ENCODE results near the gene LKAAEAR1. TPM values are rescaled to one million over a fixed set of nuclear protein-coding genes. Genes with fewer than 3 reads are reported as not detected.
"Not testable (repeated sequence)": the region's sequence is repeated elsewhere in the genome, so short reads cannot be mapped to it uniquely, and the experiment has no call there.

The LKAAEAR1 gene
- total RNA-seq, 1 donor from 2014 or later: 0.31 TPM

- Mint-ChIP-seq H3K27me3 (no peaks in the 10 kb centered on the region), H3K4me3 (no peak overlapping the region), H3K4me1 (peaks cover 18% of the 10 kb centered on the region), H3K9me3 (peaks cover 3% of the 10 kb centered on the region), H3K27ac (no peak overlapping the region), H3K36me3 (ENCODE audit: low read depth) (peaks cover 8% of the 10 kb centered on the region)
- CTCF ChIA-PET: no interaction called here
- intact Hi-C loops (cut with micrococcal nuclease): no loop called here
- no peak for TF ChIP-seq CTCF (IDR thresholded peaks at IDR 0.05)
- POLR2A ChIA-PET: interaction anchor here (0.6 kb wide), 1 partner anchor 13 kb away, joined by 15 read pairs; the partner anchor contains the start of gene OPRL1
- DNase-seq (no peak), ATAC-seq (ENCODE audit: low read depth) (peak; percentile 18)
These were observed 8.9 kb upstream of the LKAAEAR1 start for GRCh38 chr20:64093013-64093503.

GRCh38 chr20:64092258-64093012, 8.2 kb upstream of the LKAAEAR1 start:
- peaks cover 18% of the 10 kb centered on the region for H3K4me1 Mint-ChIP-seq
- TF ChIP-seq CTCF (IDR thresholded peaks at IDR 0.05): no peak
- H3K9me3 Mint-ChIP-seq: peaks cover 3% of the 10 kb centered on the region
- H3K27me3 Mint-ChIP-seq: no peaks in the 10 kb centered on the region
- DNase-seq (no peak), ATAC-seq (ENCODE audit: low read depth) (no peak)
- H3K4me3 Mint-ChIP-seq: no peak overlapping the region
- no peak overlapping the region for H3K27ac Mint-ChIP-seq
- CTCF ChIA-PET: no interaction called here
- POLR2A ChIA-PET: interaction anchor here (0.8 to 1.0 kb wide), 2 partner anchors 50 to 103 kb away, joined by 3 read pairs; no protein-coding TSS in a partner anchor
- H3K36me3 Mint-ChIP-seq (ENCODE audit: low read depth): peaks cover 6% of the 10 kb centered on the region
- intact Hi-C loops (cut with micrococcal nuclease): no loop called here

- Mint-ChIP-seq H3K9me3 (peaks cover under 1% of the 10 kb centered on the region), H3K36me3 (ENCODE audit: low read depth) (peaks cover 4% of the 10 kb centered on the region), H3K27ac (no peak overlapping the region), H3K27me3 (no peaks in the 10 kb centered on the region), H3K4me3 (no peak overlapping the region), H3K4me1 (peaks cover 18% of the 10 kb centered on the region)
- no peak for TF ChIP-seq CTCF (IDR thresholded peaks at IDR 0.05)
- intact Hi-C loops (cut with micrococcal nuclease): no loop called here
- ChIA-PET CTCF (no interaction called here), POLR2A (interaction anchor here (0.8 to 1.0 kb wide), 2 partner anchors 50 to 103 kb away, joined by 3 read pairs; no protein-coding TSS in a partner anchor)
- no peak for ATAC-seq (ENCODE audit: low read depth)
- no peak for DNase-seq
These were observed 7.6 kb upstream of the LKAAEAR1 start for GRCh38 chr20:64091770-64092169.

GRCh38 chr20:64091340-64091739, 7.1 kb upstream of the LKAAEAR1 start:
- H3K9me3 Mint-ChIP-seq: no peaks in the 10 kb centered on the region
- peaks cover 15% of the 10 kb centered on the region for H3K4me1 Mint-ChIP-seq
- H3K27me3 Mint-ChIP-seq: no peaks in the 10 kb centered on the region
- H3K27ac Mint-ChIP-seq: no peak overlapping the region
- POLR2A ChIA-PET: interaction anchor here (1.0 kb wide), 1 partner anchor 49 kb away, joined by 3 read pairs; no protein-coding TSS in a partner anchor
- CTCF ChIA-PET: no interaction called here
- ATAC-seq (ENCODE audit: low read depth) (no peak), DNase-seq (no peak)
- no peak overlapping the region for H3K4me3 Mint-ChIP-seq
- intact Hi-C loops (cut with micrococcal nuclease): no loop called here
- TF ChIP-seq CTCF (IDR thresholded peaks at IDR 0.05): no peak
- no peaks in the 10 kb centered on the region for H3K36me3 Mint-ChIP-seq (ENCODE audit: low read depth)

- CTCF ChIA-PET: interaction anchor here (0.8 kb wide), 1 partner anchor 52 kb away, joined by 3 read pairs; no protein-coding TSS in a partner anchor
- POLR2A ChIA-PET: no interaction called here
- ATAC-seq (ENCODE audit: low read depth): no peak
These were observed 6.0 kb upstream of the LKAAEAR1 start for GRCh38 chr20:64090165-64090564.

GRCh38 chr20:64088586-64088985, 4.4 kb upstream of the LKAAEAR1 start:
- H3K27me3 Mint-ChIP-seq; DNase-seq; intact Hi-C loops (cut with micrococcal nuclease); H3K27ac Mint-ChIP-seq; CTCF ChIA-PET; H3K9me3 Mint-ChIP-seq; H3K4me3 Mint-ChIP-seq; ATAC-seq (ENCODE audit: low read depth); H3K36me3 Mint-ChIP-seq (ENCODE audit: low read depth); POLR2A ChIA-PET: not testable (repeated sequence)
- peaks cover 16% of the 10 kb centered on the region for H3K4me1 Mint-ChIP-seq

More at GRCh38 chr20:64090165-64090564, 6.0 kb upstream of the LKAAEAR1 start:
- no peak overlapping the region for H3K4me3 Mint-ChIP-seq
- no peak overlapping the region for H3K27ac Mint-ChIP-seq
- no peaks in the 10 kb centered on the region for H3K36me3 Mint-ChIP-seq (ENCODE audit: low read depth)
- H3K9me3 Mint-ChIP-seq: no peaks in the 10 kb centered on the region
- TF ChIP-seq CTCF (IDR thresholded peaks at IDR 0.05): no peak
- H3K4me1 Mint-ChIP-seq: peaks cover 10% of the 10 kb centered on the region
- no peaks in the 10 kb centered on the region for H3K27me3 Mint-ChIP-seq
- intact Hi-C loops (cut with micrococcal nuclease): no loop called here
- DNase-seq: no peak

GRCh38 chr20:64087226-64087825, 3.1 kb upstream of the LKAAEAR1 start:
- H3K36me3 Mint-ChIP-seq (ENCODE audit: low read depth); intact Hi-C loops (cut with micrococcal nuclease); H3K9me3 Mint-ChIP-seq; POLR2A ChIA-PET; ATAC-seq (ENCODE audit: low read depth); CTCF ChIA-PET; DNase-seq; H3K4me3 Mint-ChIP-seq; H3K27ac Mint-ChIP-seq; H3K27me3 Mint-ChIP-seq: not testable (repeated sequence)
- peaks cover 22% of the 10 kb centered on the region for H3K4me1 Mint-ChIP-seq
